B cell (primary cell): Measurements from ENCODE around the gene ZFC3H1.

Experiments used
- EZH2 ChIP-seq: IDR thresholded peaks from 2 replicates; pipeline ENCODE4 v1.6.1; 2012; ENCODE audit warnings: borderline replicate concordance, low read depth, mild to moderate bottlenecking, moderate library complexity, low read length; ENCODE audit not compliant: insufficient read depth, poor library complexity, severe bottlenecking
- TF ChIP-seq, protein P1 (sequence below): fragments of 200-600 bp; IDR thresholded peaks from one replicate; pipeline ENCODE4 v1.8.0; 2022; ENCODE audit warnings: antibody characterized with exemption, mild to moderate bottlenecking

DNA sequence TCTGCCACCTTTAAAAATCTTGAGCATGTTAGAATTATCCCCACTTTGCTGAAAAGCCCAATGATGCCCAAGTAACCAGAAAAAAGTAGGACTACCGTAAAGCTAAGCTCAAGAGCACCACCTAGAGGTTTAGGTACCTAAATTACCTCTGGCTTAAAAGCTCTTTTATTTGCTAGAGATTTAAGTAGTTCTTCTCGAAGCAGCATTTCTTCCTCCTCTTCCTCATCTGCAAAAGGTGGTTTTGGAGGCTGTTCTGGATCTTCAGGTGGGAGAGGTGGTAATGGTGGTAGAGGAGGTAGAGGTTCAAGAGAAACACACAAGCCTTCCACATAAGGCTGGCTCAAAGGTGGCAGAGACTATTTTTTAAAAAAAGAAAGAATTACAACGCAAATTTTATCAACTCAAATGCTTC, 26.9 kb downstream of the ZFC3H1 start:
- TF ChIP-seq, protein P1, sequence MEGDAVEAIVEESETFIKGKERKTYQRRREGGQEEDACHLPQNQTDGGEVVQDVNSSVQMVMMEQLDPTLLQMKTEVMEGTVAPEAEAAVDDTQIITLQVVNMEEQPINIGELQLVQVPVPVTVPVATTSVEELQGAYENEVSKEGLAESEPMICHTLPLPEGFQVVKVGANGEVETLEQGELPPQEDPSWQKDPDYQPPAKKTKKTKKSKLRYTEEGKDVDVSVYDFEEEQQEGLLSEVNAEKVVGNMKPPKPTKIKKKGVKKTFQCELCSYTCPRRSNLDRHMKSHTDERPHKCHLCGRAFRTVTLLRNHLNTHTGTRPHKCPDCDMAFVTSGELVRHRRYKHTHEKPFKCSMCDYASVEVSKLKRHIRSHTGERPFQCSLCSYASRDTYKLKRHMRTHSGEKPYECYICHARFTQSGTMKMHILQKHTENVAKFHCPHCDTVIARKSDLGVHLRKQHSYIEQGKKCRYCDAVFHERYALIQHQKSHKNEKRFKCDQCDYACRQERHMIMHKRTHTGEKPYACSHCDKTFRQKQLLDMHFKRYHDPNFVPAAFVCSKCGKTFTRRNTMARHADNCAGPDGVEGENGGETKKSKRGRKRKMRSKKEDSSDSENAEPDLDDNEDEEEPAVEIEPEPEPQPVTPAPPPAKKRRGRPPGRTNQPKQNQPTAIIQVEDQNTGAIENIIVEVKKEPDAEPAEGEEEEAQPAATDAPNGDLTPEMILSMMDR, result peak; percentile 92
- no peak for TF ChIP-seq EZH2
